Measurements from ENCODE around the gene ST6GALNAC4. TPM values are rescaled to one million over a fixed set of nuclear protein-coding genes. Genes with fewer than 3 reads are reported as not detected.

ST6GALNAC4 gene
- total and polyA plus RNA-seq, 9 of the 15 experiments (the other 6 are each of a cell fraction or from before 2014, with no cell fraction given) = 2.6 to 43.1 (median 15.4) TPM

GRCh38 chr9:127903557-127904475 is 13.0 kb downstream of the ST6GALNAC4 start (continued):
- TF ChIP-seq MLX (CRISPR knock-in tag; conservative IDR thresholded peaks at IDR 0.05) (no peak), CGGBP1 (CRISPR knock-in tag; IDR thresholded peaks at IDR 0.05) (no peak), HMGN3 (IDR thresholded peaks at IDR 0.05; ENCODE audit: borderline replicate concordance, extremely low read depth, insufficient read length, low read depth, low read length) (peak; percentile 39), RAD51 (IDR thresholded peaks at IDR 0.05; ENCODE audit: borderline replicate concordance, low read depth) (no peak), ZNF212 (CRISPR knock-in tag; IDR thresholded peaks at IDR 0.05) (no peak), POLR3G (IDR thresholded peaks at IDR 0.05; ENCODE audit: extremely low read depth, insufficient read length, insufficient replicate concordance) (no peak), PHTF2 (CRISPR knock-in tag; IDR thresholded peaks at IDR 0.05) (no peak), MEIS2 (IDR thresholded peaks at IDR 0.05; ENCODE audit: partially characterized antibody) (peak; percentile 52), CBX1 (IDR thresholded peaks at IDR 0.05; ENCODE audit: low read depth) (no peak), CBX8 (IDR thresholded peaks at IDR 0.05; ENCODE audit: borderline replicate concordance, extremely low read depth, low read depth, low read length, poor library complexity, severe bottlenecking) (no peak), RNF219 (CRISPR knock-in tag; IDR thresholded peaks at IDR 0.05) (no peak), ZNF644 (tag; IDR thresholded peaks at IDR 0.05; ENCODE audit: low read depth) (no peak), GABPA (tag; conservative IDR thresholded peaks at IDR 0.05; ENCODE audit: low read depth) (peak; percentile 60), GTF2A2 (tag; IDR thresholded peaks at IDR 0.05) (no peak), ZNF586 (CRISPR knock-in tag; conservative IDR thresholded peaks at IDR 0.05) (no peak), PKNOX1 (IDR thresholded peaks at IDR 0.05) (peak; percentile 81), BCL6 (CRISPR knock-in tag; IDR thresholded peaks at IDR 0.05) (no peak)
